Neural progenitor cell (in vitro differentiated cells): ENCODE measurements around the gene PTGER4. TPM values are rescaled to one million over a fixed set of nuclear protein-coding genes. Genes with fewer than 3 reads are reported as not detected.

Experiments used
- DNase-seq: peaks from one replicate; pipeline ENCODE4 v3.0.0-alpha.2; 2016; ENCODE audit warnings: low spot score
- H2AFZ ChIP-seq: fragments of 200-600 bp; sonication (generic); replicated peaks from 2 replicates; pipeline ENCODE4 v1.6.1; 2016; ENCODE audit warnings: antibody characterized with exemption
- H3F3A ChIP-seq: fragments of 200-600 bp; sonication (generic); 2 replicates; pipeline ENCODE4 v1.6.1; 2016; ENCODE audit warnings: antibody characterized with exemption, low read depth
- H3K27ac ChIP-seq: fragments of 200-600 bp; sonication (generic); 2 replicates; pipeline ENCODE4 v1.5.1; 2016; ENCODE audit warnings: mild to moderate bottlenecking
- H3K27me3 ChIP-seq: fragments of 200-600 bp; sonication (generic); 2 replicates; pipeline ENCODE4 v1.6.1; 2016; ENCODE audit warnings: mild to moderate bottlenecking, moderate library complexity
- H3K36me3 ChIP-seq: fragments of 200-600 bp; sonication (generic); 2 replicates; pipeline ENCODE4 v1.5.1; 2016
- H3K4me1 ChIP-seq: fragments of 200-600 bp; sonication (generic); 2 replicates; pipeline ENCODE4 v1.6.1; 2016; ENCODE audit warnings: mixed run types
- H3K4me2 ChIP-seq: fragments of 200-600 bp; sonication (generic); 2 replicates; pipeline ENCODE4 v1.6.1; 2016
- H3K4me3 ChIP-seq: fragments of 200-600 bp; sonication (generic); 2 replicates; pipeline ENCODE4 v1.5.1; 2016
- H3K79me2 ChIP-seq: fragments of 200-600 bp; sonication (generic); 2 replicates; pipeline ENCODE4 v1.6.1; 2016; ENCODE audit warnings: low read depth
- H3K9ac ChIP-seq: fragments of 200-600 bp; sonication (generic); 2 replicates; pipeline ENCODE4 v1.6.1; 2016
- H3K9me3 ChIP-seq: fragments of 200-600 bp; sonication (generic); 2 replicates; pipeline ENCODE4 v1.5.1; 2016; ENCODE audit warnings: low read depth
- H4K20me1 ChIP-seq: fragments of 200-600 bp; sonication (generic); 2 replicates; pipeline ENCODE4 v1.6.1; 2016; ENCODE audit warnings: low read depth
- H3K27ac Mint-ChIP-seq: 3 replicates; pipeline ENCODE4 v1.8.0; 2021; ENCODE audit warnings: mixed read lengths
- H3K27me3 Mint-ChIP-seq: 2 replicates; pipeline ENCODE4 v1.8.0; 2022; ENCODE audit warnings: low read depth, mild to moderate bottlenecking, inconsistent platforms, moderate library complexity, mixed read lengths; ENCODE audit not compliant: insufficient read depth
- H3K36me3 Mint-ChIP-seq: 3 replicates; pipeline ENCODE4 v1.8.0; 2021; ENCODE audit warnings: mixed read lengths
- H3K4me1 Mint-ChIP-seq: 3 replicates; pipeline ENCODE4 v1.8.0; 2021; ENCODE audit warnings: mixed read lengths
- H3K4me3 Mint-ChIP-seq: 3 replicates; pipeline ENCODE4 v1.8.0; 2021; ENCODE audit warnings: mild to moderate bottlenecking, moderate library complexity, mixed read lengths
- H3K9me3 Mint-ChIP-seq: 3 replicates; pipeline ENCODE4 v1.8.0; 2020; ENCODE audit warnings: mixed read lengths
- EZH2 ChIP-seq: fragments of 200-600 bp; sonication (generic); IDR thresholded peaks from 2 replicates; pipeline ENCODE4 v1.6.1; 2017; ENCODE audit warnings: antibody characterized with exemption, mild to moderate bottlenecking, moderate library complexity
- EZH2phosphoT487 ChIP-seq: fragments of 200-600 bp; sonication (generic); IDR thresholded peaks from 2 replicates; pipeline ENCODE4 v1.6.1; 2017; ENCODE audit warnings: antibody characterized with exemption
- total RNA-seq: library from RNA; depleted of rRNA; stranded (reverse); fragments of >200 nt; gene quantifications from 2 replicates; pipeline ENCODE4 v1.2.3, GENCODE V29; 2015; ENCODE audit warnings: low replicate concordance
- TF ChIP-seq, protein P1 (sequence below): fragments of 200-600 bp; sonication (generic); IDR thresholded peaks from 2 replicates; pipeline ENCODE4 v1.5.1; 2017; ENCODE audit warnings: antibody characterized with exemption, mild to moderate bottlenecking

PTGER4 gene
- total RNA-seq, 1 donor from 2014 or later, result not detected

DNA sequence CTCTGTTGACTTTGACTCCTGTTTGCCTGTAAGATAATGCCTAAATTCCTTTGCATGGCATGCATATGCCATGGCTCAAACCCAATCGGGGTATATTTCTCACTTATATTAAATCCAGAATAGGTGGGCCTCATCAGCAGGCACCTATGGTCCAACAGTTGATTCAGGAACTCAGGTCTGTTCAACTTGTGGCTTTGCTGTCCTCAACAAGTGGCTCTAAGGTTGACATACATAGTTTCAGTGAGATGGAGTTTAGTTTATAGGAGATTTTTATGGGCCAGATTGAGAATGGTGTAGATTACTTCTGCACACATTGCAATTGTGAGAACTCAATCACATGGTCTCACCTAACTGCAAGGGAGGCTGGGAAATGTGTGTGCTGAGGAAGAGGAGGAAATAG is 31.6 kb upstream of the PTGER4 start:
- Histone ChIP-seq H3K4me3 (no peak overlapping the region), H3K4me1 (no peaks in the 10 kb centered on the region), H2AFZ (no peak overlapping the region), H3F3A (no peaks in the 10 kb centered on the region), H3K9ac (no peak overlapping the region), H3K79me2 (no peaks in the 10 kb centered on the region), H4K20me1 (no peaks in the 10 kb centered on the region), H3K9me3 (no peaks in the 10 kb centered on the region), H3K4me2 (no peak overlapping the region), H3K27ac (no peak overlapping the region), H3K36me3 (no peaks in the 10 kb centered on the region), H3K27me3 (no peaks in the 10 kb centered on the region)
- Mint-ChIP-seq H3K9me3 (no peaks in the 10 kb centered on the region), H3K27me3 (peaks cover 5% of the 10 kb centered on the region), H3K27ac (no peak overlapping the region), H3K4me1 (peaks cover 9% of the 10 kb centered on the region), H3K4me3 (no peak overlapping the region), H3K36me3 (no peaks in the 10 kb centered on the region)
- no peak for DNase-seq
- TF ChIP-seq EZH2phosphoT487, result no peak
- TF ChIP-seq, protein P1, sequence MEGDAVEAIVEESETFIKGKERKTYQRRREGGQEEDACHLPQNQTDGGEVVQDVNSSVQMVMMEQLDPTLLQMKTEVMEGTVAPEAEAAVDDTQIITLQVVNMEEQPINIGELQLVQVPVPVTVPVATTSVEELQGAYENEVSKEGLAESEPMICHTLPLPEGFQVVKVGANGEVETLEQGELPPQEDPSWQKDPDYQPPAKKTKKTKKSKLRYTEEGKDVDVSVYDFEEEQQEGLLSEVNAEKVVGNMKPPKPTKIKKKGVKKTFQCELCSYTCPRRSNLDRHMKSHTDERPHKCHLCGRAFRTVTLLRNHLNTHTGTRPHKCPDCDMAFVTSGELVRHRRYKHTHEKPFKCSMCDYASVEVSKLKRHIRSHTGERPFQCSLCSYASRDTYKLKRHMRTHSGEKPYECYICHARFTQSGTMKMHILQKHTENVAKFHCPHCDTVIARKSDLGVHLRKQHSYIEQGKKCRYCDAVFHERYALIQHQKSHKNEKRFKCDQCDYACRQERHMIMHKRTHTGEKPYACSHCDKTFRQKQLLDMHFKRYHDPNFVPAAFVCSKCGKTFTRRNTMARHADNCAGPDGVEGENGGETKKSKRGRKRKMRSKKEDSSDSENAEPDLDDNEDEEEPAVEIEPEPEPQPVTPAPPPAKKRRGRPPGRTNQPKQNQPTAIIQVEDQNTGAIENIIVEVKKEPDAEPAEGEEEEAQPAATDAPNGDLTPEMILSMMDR, result no peak
- TF ChIP-seq EZH2, result no peak

DNA sequence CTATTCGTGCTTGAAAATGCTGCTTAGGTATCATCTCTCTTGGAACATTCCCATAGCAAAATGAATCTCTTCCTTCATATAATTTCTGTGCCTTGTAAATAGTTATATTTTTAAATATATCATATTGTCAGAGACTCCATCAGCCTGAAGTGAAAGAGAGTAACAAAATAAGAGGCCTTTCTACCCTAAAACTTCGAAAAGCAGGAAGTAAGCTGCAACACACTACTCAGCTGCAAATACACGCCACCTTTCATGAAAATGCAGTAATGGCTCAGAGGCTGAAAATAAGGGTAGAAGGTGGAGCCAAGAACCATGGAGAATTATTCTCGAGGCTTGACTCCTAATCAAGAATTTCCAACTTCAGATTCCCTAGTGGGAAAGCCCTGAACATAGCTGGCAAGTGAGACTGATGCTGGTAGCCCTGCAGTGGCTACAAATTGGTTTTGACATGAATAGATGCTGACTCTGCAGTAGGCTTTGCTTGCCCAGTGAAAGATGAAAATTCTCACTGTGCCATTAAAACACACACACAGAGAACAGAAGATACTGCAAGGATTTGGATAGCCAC is 30.2 kb upstream of the PTGER4 start:
- H3K27ac Mint-ChIP-seq, result no peak overlapping the region
- H3K27me3 Mint-ChIP-seq, result peaks cover 5% of the 10 kb centered on the region
- H3K4me1 ChIP-seq, result no peaks in the 10 kb centered on the region
- no peak overlapping the region for H3K4me3 ChIP-seq
- no peaks in the 10 kb centered on the region for H3K79me2 ChIP-seq
- no peaks in the 10 kb centered on the region for H3K9me3 ChIP-seq
- H4K20me1 ChIP-seq, result no peaks in the 10 kb centered on the region
- H3K4me2 ChIP-seq, result no peak overlapping the region
- no peak overlapping the region for H3K4me3 Mint-ChIP-seq
- TF ChIP-seq, protein P1, result no peak
- no peak for TF ChIP-seq EZH2phosphoT487
- TF ChIP-seq EZH2, result no peak
- H3F3A ChIP-seq, result no peaks in the 10 kb centered on the region
- no peaks in the 10 kb centered on the region for H3K27me3 ChIP-seq
- no peaks in the 10 kb centered on the region for H3K36me3 ChIP-seq
- H3K27ac ChIP-seq, result no peak overlapping the region
- H3K9me3 Mint-ChIP-seq, result no peaks in the 10 kb centered on the region
- no peak overlapping the region for H3K9ac ChIP-seq
- DNase-seq, result no peak
- no peaks in the 10 kb centered on the region for H3K36me3 Mint-ChIP-seq
- H3K4me1 Mint-ChIP-seq, result peaks cover 9% of the 10 kb centered on the region
- H2AFZ ChIP-seq, result no peak overlapping the region

DNA sequence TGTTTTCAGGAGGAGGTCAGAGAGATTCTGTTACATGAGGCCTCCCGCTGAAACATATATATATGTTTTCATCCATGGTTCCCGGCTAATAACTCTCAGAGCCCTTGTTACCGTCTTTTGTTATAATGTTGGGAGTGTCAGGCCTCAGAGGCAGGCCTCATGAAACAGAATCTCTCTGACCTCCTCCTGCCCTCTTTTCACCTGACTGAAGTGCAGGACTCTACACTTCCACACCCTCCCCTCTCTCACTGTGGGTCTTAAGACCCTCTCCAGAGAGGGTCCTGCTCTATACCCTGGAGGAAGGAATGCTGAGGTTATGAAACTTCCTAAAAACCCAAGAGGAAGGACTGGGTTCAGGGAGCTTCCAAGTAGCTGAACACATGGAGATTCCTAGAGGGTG is 28.5 kb upstream of the PTGER4 start:
- Histone ChIP-seq H4K20me1 (no peaks in the 10 kb centered on the region), H3K9ac (no peak overlapping the region), H3K9me3 (no peaks in the 10 kb centered on the region), H2AFZ (no peak overlapping the region), H3K4me2 (no peak overlapping the region), H3K79me2 (no peaks in the 10 kb centered on the region), H3K4me3 (no peak overlapping the region), H3K27ac (no peak overlapping the region), H3F3A (no peaks in the 10 kb centered on the region), H3K4me1 (no peaks in the 10 kb centered on the region), H3K27me3 (no peaks in the 10 kb centered on the region), H3K36me3 (no peaks in the 10 kb centered on the region)
- Mint-ChIP-seq H3K9me3 (no peaks in the 10 kb centered on the region), H3K27ac (no peak overlapping the region), H3K4me3 (no peak overlapping the region), H3K36me3 (no peaks in the 10 kb centered on the region), H3K4me1 (peaks cover 9% of the 10 kb centered on the region), H3K27me3 (peaks cover 3% of the 10 kb centered on the region)
- no peak for DNase-seq
- TF ChIP-seq EZH2phosphoT487, result no peak
- TF ChIP-seq, protein P1, result no peak
- TF ChIP-seq EZH2, result no peak
